ENCODE results near the gene GRIN2A. TPM values are rescaled to one million over a fixed set of nuclear protein-coding genes. Genes with fewer than 3 reads are reported as not detected.

Gene GRIN2A
- polyA plus RNA-seq, 4 donors: 0.13 to 0.27 (median 0.19) TPM; not detected in 1

DNA sequence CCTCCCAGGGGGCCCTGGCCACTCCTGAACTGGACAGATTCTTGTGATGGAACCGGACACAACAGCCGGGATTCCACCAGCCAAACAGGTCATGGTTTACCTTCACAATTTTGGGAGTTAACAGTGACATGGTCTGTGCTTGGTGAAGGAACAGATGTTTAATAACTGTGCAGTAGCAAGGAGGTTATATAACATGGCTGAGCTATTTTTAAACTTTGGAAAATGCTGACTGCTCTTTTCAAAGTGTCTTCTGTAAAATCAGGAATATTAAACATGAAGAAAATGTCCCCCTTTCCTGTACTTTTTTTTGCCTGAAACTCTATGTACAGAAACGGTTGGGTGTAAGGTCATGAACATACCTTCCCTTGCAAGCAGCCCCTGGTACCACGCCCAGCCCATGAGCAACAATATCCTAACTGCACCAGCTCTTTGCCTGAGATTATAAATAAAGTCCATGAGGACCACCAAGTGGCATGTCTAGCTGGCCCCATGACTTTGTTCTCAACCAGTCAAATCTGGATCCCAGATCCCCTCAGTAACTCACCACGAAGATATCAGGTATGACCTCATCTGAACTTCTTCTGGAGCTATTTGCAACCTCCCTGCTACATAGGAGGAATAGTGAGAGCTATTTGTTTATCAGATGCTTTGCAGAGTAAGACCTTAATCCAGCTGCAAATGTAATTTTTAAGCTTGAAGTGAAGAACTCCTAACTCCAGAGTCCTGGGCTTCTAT lies 249.1 kb downstream of the GRIN2A start:
- no peak for FAIRE-seq
- 54 to 67% (median 55%) methylated on average over 5 of the region's 5 CpGs for WGBS, 3 donors

DNA sequence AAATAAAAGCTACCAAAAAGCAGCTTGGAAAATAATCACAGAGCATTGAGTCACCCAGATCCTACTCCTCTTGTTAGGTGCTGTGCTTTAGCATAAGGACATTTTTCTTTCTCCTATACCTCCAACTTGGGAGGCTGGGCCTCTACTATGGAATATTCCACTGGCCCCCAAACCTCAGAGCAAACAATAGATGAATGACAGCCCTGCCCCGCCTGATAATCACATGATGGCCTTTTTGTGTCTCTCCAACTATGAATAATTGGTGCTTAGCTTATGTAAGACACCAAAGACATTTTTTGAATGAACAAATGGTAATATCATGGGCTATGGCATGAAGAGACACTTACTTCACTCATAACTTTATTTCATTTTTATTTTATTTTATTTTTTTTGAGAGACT lies 250.2 kb downstream of the GRIN2A start:
- Histone ChIP-seq H3K27me3 (ENCODE audit: control insufficient read depth in 3 of 3, insufficient read depth in 3 of 3, low read length in 3 of 3) (no peaks in the 10 kb centered on the region), H3K36me3 (ENCODE audit: control insufficient read depth in 3 of 3, insufficient read depth in 2 of 3, low read depth in 1 of 3, low read length in 3 of 3) (no peaks in the 10 kb centered on the region), H3K27ac (ENCODE audit: low read depth in 1 of 3, low read length in 2 of 3) (no peak overlapping the region), H3K9me3 (ENCODE audit: control insufficient read depth in 2 of 2, insufficient read depth in 1 of 2, low read depth in 1 of 2, low read length in 1 of 2) (no peaks in the 10 kb centered on the region), H3K4me3 (ENCODE audit: low read depth in 1 of 3, low read length in 3 of 3) (no peak overlapping the region), H3K4me1 (ENCODE audit: control insufficient read depth in 3 of 3, insufficient read depth in 2 of 3, low read depth in 1 of 3, low read length in 2 of 3) (no peaks in the 10 kb centered on the region)
- DNase-seq (no peak), FAIRE-seq (no peak)
- WGBS, 3 donors: 63 to 81% (median 79%) methylated on average over 1 of the region's 1 CpG

More for the DNA sequence above, 249.1 kb downstream of the GRIN2A start:
- no peaks in the 10 kb centered on the region for H3K9me3 ChIP-seq (ENCODE audit: control insufficient read depth in 2 of 2, insufficient read depth in 1 of 2, low read depth in 1 of 2, low read length in 1 of 2)
- no peak overlapping the region for H3K27ac ChIP-seq (ENCODE audit: low read depth in 1 of 3, low read length in 2 of 3)
- no peaks in the 10 kb centered on the region for H3K36me3 ChIP-seq (ENCODE audit: control insufficient read depth in 3 of 3, insufficient read depth in 2 of 3, low read depth in 1 of 3, low read length in 3 of 3)
- H3K4me3 ChIP-seq (ENCODE audit: low read depth in 1 of 3, low read length in 3 of 3): no peak overlapping the region
- DNase-seq: no peak
- H3K4me1 ChIP-seq (ENCODE audit: control insufficient read depth in 3 of 3, insufficient read depth in 2 of 3, low read depth in 1 of 3, low read length in 2 of 3): no peaks in the 10 kb centered on the region
- H3K27me3 ChIP-seq (ENCODE audit: control insufficient read depth in 3 of 3, insufficient read depth in 3 of 3, low read length in 3 of 3): no peaks in the 10 kb centered on the region

- DNase-seq: no peak
- WGBS, 3 donors: 71 to 80% (median 75%) methylated on average over 4 of the region's 4 CpGs
- FAIRE-seq: no peak
- no peaks in the 10 kb centered on the region for H3K36me3 ChIP-seq (ENCODE audit: control insufficient read depth in 3 of 3, insufficient read depth in 2 of 3, low read depth in 1 of 3, low read length in 3 of 3)
- H3K4me1 ChIP-seq (ENCODE audit: control insufficient read depth in 3 of 3, insufficient read depth in 2 of 3, low read depth in 1 of 3, low read length in 2 of 3): no peaks in the 10 kb centered on the region
- no peaks in the 10 kb centered on the region for H3K9me3 ChIP-seq (ENCODE audit: control insufficient read depth in 2 of 2, insufficient read depth in 1 of 2, low read depth in 1 of 2, low read length in 1 of 2)
- H3K4me3 ChIP-seq (ENCODE audit: low read depth in 1 of 3, low read length in 3 of 3): no peak overlapping the region
- H3K27ac ChIP-seq (ENCODE audit: low read depth in 1 of 3, low read length in 2 of 3): no peak overlapping the region
- H3K27me3 ChIP-seq (ENCODE audit: control insufficient read depth in 3 of 3, insufficient read depth in 3 of 3, low read length in 3 of 3): no peaks in the 10 kb centered on the region
Measured at GRCh38 chr16:9929836-9930235, 252.4 kb downstream of the GRIN2A start.

GRCh38 chr16:9929313-9929712 lies 252.9 kb downstream of the GRIN2A start:
- no peaks in the 10 kb centered on the region for H3K9me3 ChIP-seq (ENCODE audit: control insufficient read depth in 2 of 2, insufficient read depth in 1 of 2, low read depth in 1 of 2, low read length in 1 of 2)
- H3K27ac ChIP-seq (ENCODE audit: low read depth in 1 of 3, low read length in 2 of 3): no peak overlapping the region
- no peaks in the 10 kb centered on the region for H3K4me1 ChIP-seq (ENCODE audit: control insufficient read depth in 3 of 3, insufficient read depth in 2 of 3, low read depth in 1 of 3, low read length in 2 of 3)
- H3K36me3 ChIP-seq (ENCODE audit: control insufficient read depth in 3 of 3, insufficient read depth in 2 of 3, low read depth in 1 of 3, low read length in 3 of 3): no peaks in the 10 kb centered on the region
- no peak for FAIRE-seq
- no peaks in the 10 kb centered on the region for H3K27me3 ChIP-seq (ENCODE audit: control insufficient read depth in 3 of 3, insufficient read depth in 3 of 3, low read length in 3 of 3)
- no peak overlapping the region for H3K4me3 ChIP-seq (ENCODE audit: low read depth in 1 of 3, low read length in 3 of 3)
- DNase-seq: no peak

- H3K27ac ChIP-seq (ENCODE audit: low read depth in 1 of 3, low read length in 2 of 3): no peak overlapping the region
- 42 to 55% (median 46%) methylated on average over 4 of the region's 4 CpGs for WGBS, 3 donors
- H3K27me3 ChIP-seq (ENCODE audit: control insufficient read depth in 3 of 3, insufficient read depth in 3 of 3, low read length in 3 of 3): no peaks in the 10 kb centered on the region
- no peaks in the 10 kb centered on the region for H3K36me3 ChIP-seq (ENCODE audit: control insufficient read depth in 3 of 3, insufficient read depth in 2 of 3, low read depth in 1 of 3, low read length in 3 of 3)
- FAIRE-seq (no peak), DNase-seq (no peak)
- H3K4me1 ChIP-seq (ENCODE audit: control insufficient read depth in 3 of 3, insufficient read depth in 2 of 3, low read depth in 1 of 3, low read length in 2 of 3): no peaks in the 10 kb centered on the region
- no peak overlapping the region for H3K4me3 ChIP-seq (ENCODE audit: low read depth in 1 of 3, low read length in 3 of 3)
- H3K9me3 ChIP-seq (ENCODE audit: control insufficient read depth in 2 of 2, insufficient read depth in 1 of 2, low read depth in 1 of 2, low read length in 1 of 2): no peaks in the 10 kb centered on the region
Measured at GRCh38 chr16:9922441-9922840, 259.8 kb downstream of the GRIN2A start.

GRCh38 chr16:9921997-9922396 lies 260.2 kb downstream of the GRIN2A start:
- Histone ChIP-seq H3K27me3 (ENCODE audit: control insufficient read depth in 3 of 3, insufficient read depth in 3 of 3, low read length in 3 of 3) (no peaks in the 10 kb centered on the region), H3K4me1 (ENCODE audit: control insufficient read depth in 3 of 3, insufficient read depth in 2 of 3, low read depth in 1 of 3, low read length in 2 of 3) (no peaks in the 10 kb centered on the region), H3K36me3 (ENCODE audit: control insufficient read depth in 3 of 3, insufficient read depth in 2 of 3, low read depth in 1 of 3, low read length in 3 of 3) (no peaks in the 10 kb centered on the region), H3K4me3 (ENCODE audit: low read depth in 1 of 3, low read length in 3 of 3) (no peak overlapping the region), H3K27ac (ENCODE audit: low read depth in 1 of 3, low read length in 2 of 3) (no peak overlapping the region), H3K9me3 (ENCODE audit: control insufficient read depth in 2 of 2, insufficient read depth in 1 of 2, low read depth in 1 of 2, low read length in 1 of 2) (no peaks in the 10 kb centered on the region)
- no peak for FAIRE-seq
- WGBS, 3 donors: 23 to 76% (median 69%) methylated on average over 1 of the region's 1 CpG
- no peak for DNase-seq

DNA sequence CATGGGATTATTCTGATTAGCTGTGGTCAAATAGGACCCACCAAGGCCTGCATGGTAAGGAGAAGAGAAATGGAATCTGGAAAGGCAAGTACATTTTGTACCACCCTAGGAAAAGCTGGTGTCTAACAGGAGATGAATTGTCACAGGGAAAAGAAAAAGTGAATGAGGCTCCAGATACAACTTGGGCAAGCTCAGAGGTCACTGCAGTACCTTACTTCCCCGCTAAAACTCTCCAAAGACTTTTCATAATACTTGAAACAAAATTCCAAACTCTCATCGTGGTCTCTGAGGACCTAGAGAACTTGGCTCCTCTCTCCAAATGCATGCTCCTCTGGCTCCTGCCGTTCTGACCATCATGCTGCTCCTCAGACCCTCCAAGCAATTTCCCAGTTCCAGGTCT lies 262.8 kb downstream of the GRIN2A start:
- DNase-seq (no peak), FAIRE-seq (no peak)
- no peaks in the 10 kb centered on the region for H3K4me1 ChIP-seq (ENCODE audit: control insufficient read depth in 3 of 3, insufficient read depth in 2 of 3, low read depth in 1 of 3, low read length in 2 of 3)
- H3K4me3 ChIP-seq (ENCODE audit: low read depth in 1 of 3, low read length in 3 of 3): no peak overlapping the region
- no peaks in the 10 kb centered on the region for H3K36me3 ChIP-seq (ENCODE audit: control insufficient read depth in 3 of 3, insufficient read depth in 2 of 3, low read depth in 1 of 3, low read length in 3 of 3)
- no peaks in the 10 kb centered on the region for H3K9me3 ChIP-seq (ENCODE audit: control insufficient read depth in 2 of 2, insufficient read depth in 1 of 2, low read depth in 1 of 2, low read length in 1 of 2)
- WGBS, 3 donors: 61 to 80% (median 76%) methylated on average over 3 of the region's 3 CpGs
- no peak overlapping the region for H3K27ac ChIP-seq (ENCODE audit: low read depth in 1 of 3, low read length in 2 of 3)
- H3K27me3 ChIP-seq (ENCODE audit: control insufficient read depth in 3 of 3, insufficient read depth in 3 of 3, low read length in 3 of 3): no peaks in the 10 kb centered on the region

DNA sequence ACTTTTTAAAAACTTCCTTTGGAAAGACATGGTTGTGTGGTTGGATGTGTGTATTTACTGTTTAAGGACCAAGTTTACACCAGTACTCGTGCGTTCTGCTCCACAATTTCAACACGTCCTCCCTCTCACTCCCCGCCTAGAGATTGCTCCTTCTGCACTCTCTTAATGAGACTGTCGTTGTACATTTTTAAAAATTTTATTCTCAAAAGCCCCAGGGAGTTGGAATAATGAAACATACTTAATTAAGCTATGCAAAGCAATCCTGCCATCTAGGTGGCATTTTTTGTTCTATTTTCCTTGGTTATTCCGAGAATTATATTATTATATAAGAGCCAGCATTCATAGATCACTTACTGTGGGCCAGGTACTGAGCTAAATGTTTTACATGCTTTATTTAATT lies 264.5 kb downstream of the GRIN2A start:
- Histone ChIP-seq H3K27me3 (ENCODE audit: control insufficient read depth in 3 of 3, insufficient read depth in 3 of 3, low read length in 3 of 3) (no peaks in the 10 kb centered on the region), H3K9me3 (ENCODE audit: control insufficient read depth in 2 of 2, insufficient read depth in 1 of 2, low read depth in 1 of 2, low read length in 1 of 2) (no peaks in the 10 kb centered on the region), H3K27ac (ENCODE audit: low read depth in 1 of 3, low read length in 2 of 3) (no peak overlapping the region), H3K4me1 (ENCODE audit: control insufficient read depth in 3 of 3, insufficient read depth in 2 of 3, low read depth in 1 of 3, low read length in 2 of 3) (no peaks in the 10 kb centered on the region), H3K4me3 (ENCODE audit: low read depth in 1 of 3, low read length in 3 of 3) (no peak overlapping the region), H3K36me3 (ENCODE audit: control insufficient read depth in 3 of 3, insufficient read depth in 2 of 3, low read depth in 1 of 3, low read length in 3 of 3) (no peaks in the 10 kb centered on the region)
- WGBS, 3 donors: 77 to 78% (median 77%) methylated on average over 6 of the region's 6 CpGs
- DNase-seq (no peak), FAIRE-seq (no peak)
